ENCODE results near the gene VWA7. TPM values are rescaled to one million over a fixed set of nuclear protein-coding genes. Genes with fewer than 3 reads are reported as not detected.

Gene VWA7
- total RNA-seq, 1 experiment from 2014 or later = 2.5 TPM

GRCh38 chr6:31777667-31778050, 531 bp upstream of the VWA7 start:
- H3K4me2 ChIP-seq (ENCODE audit: insufficient read depth, insufficient read length, low read length) = no peak overlapping the region
- no peak overlapping the region for H3T11ph ChIP-seq (ENCODE audit: low read length)
- H3K9me3 ChIP-seq (ENCODE audit: control insufficient read depth, low read depth, low read length) = no peaks in the 10 kb centered on the region
- peaks cover 5 to 10% of the 10 kb centered on the region in 2 experiments; a peak in 3 of 4 replicates for H3K4me1 Mint-ChIP-seq
- no peak overlapping the region for H2BK120ac ChIP-seq (ENCODE audit: low read depth, low read length, poor library complexity, severe bottlenecking)
- H3K27me3 ChIP-seq (ENCODE audit: insufficient read depth, low read length) = no peaks in the 10 kb centered on the region
- H3K18ac ChIP-seq (ENCODE audit: insufficient read length, low read depth, low read length) = no peak overlapping the region
- H3K9ac ChIP-seq (ENCODE audit: extremely low read depth, insufficient read length, low read length) = no peak overlapping the region
- H3K56ac ChIP-seq (ENCODE audit: insufficient read length, low read depth, low read length) = no peak overlapping the region
- H4K20me1 ChIP-seq (ENCODE audit: control insufficient read depth, insufficient read depth, insufficient read length) = no peaks in the 10 kb centered on the region
- H4K5ac ChIP-seq (ENCODE audit: insufficient read length, low read depth, low read length) = no peak overlapping the region
- H3K4ac ChIP-seq (ENCODE audit: low read depth, low read length) = no peak overlapping the region
- H4K91ac ChIP-seq (ENCODE audit: insufficient read length, low read depth, low read length) = no peak overlapping the region
- H3K23ac ChIP-seq (ENCODE audit: insufficient read length, low read depth, low read length) = no peak overlapping the region
- H2BK20ac ChIP-seq (ENCODE audit: low read depth, low read length, poor library complexity, severe bottlenecking) = no peak overlapping the region
- H4K8ac ChIP-seq (replicated peaks; ENCODE audit: insufficient read length, low read depth, low read length) = no peak overlapping the region
- H3K23me2 ChIP-seq (ENCODE audit: insufficient read length, low read depth, low read length, poor library complexity, severe bottlenecking) = no peaks in the 10 kb centered on the region
- H3K9me3 Mint-ChIP-seq = no peaks in the 10 kb centered on the region
- H3K36me3 Mint-ChIP-seq (ENCODE audit: insufficient read depth in 1 of 3, low read depth in 3 of 3) = peaks cover 28 to 51% (median 35%) of the 10 kb centered on the region in 3 experiments; a peak in 6 of 7 replicates
- H3K27ac ChIP-seq (ENCODE audit: insufficient read length, low read depth, low read length) = no peak overlapping the region
- no peak overlapping the region for H2BK5ac ChIP-seq (ENCODE audit: insufficient read length, low read length)
- no peak overlapping the region for H2AFZ ChIP-seq (ENCODE audit: low read length)
- TF ChIP-seq CTCF (conservative IDR thresholded peaks at IDR 0.05) = no peak
- H2BK15ac ChIP-seq (ENCODE audit: low read depth, low read length) = no peak overlapping the region
- H2AK5ac ChIP-seq (ENCODE audit: insufficient read length, low read length) = no peak overlapping the region
- no peak overlapping the region for H2BK12ac ChIP-seq (ENCODE audit: insufficient read length, low read depth, low read length)
- H3K4me3 Mint-ChIP-seq = no peak overlapping the region
- DNase-seq = no peak
- no peak overlapping the region for H3K14ac ChIP-seq (ENCODE audit: insufficient read depth, low read length)
- no peaks in the 10 kb centered on the region for H3K27me3 Mint-ChIP-seq (ENCODE audit: low read depth)
- peak overlapping the region in 1 of 3 experiments; percentile 40; a peak in 2 of 7 replicates for H3K27ac Mint-ChIP-seq
- no peaks in the 10 kb centered on the region for H3K79me2 ChIP-seq (ENCODE audit: insufficient read depth, low read length)
- WGBS (ENCODE audit: extremely low coverage, insufficient read length, low lambda C conversion rate) = no CpG with 5 or more reads among the region's 5 CpGs
- no peaks in the 10 kb centered on the region for H3K79me1 ChIP-seq (ENCODE audit: insufficient read depth, low read depth, low read length, poor library complexity, severe bottlenecking)
- no peaks in the 10 kb centered on the region for H3K4me1 ChIP-seq (ENCODE audit: insufficient read depth, low read length)

Data from H9 (cell line).